SK-N-SH (cell line): ENCODE data around the gene PLEKHM3. TPM values are rescaled to one million over a fixed set of nuclear protein-coding genes. Genes with fewer than 3 reads are reported as not detected.

Experiments
- CTCF ChIA-PET: fragments of 300-600, 350-600 bp; formaldehyde crosslinking; extraction: SDS; loops from one replicate; lab custom pipeline; 2021; lab: Yijun Ruan, JAX
- POLR2A ChIA-PET: fragments of 350-600 bp; sonication (Branson Sonifier 250); formaldehyde crosslinking; extraction: SDS; loops from one replicate; lab custom pipeline; 2020; ENCODE audit warnings: antibody characterized with exemption, inconsistent platforms; lab: Yijun Ruan, JAX
- DNase-seq: peaks from one replicate; pipeline ENCODE4 v3.0.0; 2012
- H2AFZ ChIP-seq: fragments of 200-600 bp; sonication (generic); 2 replicates; pipeline ENCODE4 v1.8.1; 2016; ENCODE audit warnings: antibody characterized with exemption, mild to moderate bottlenecking, low read depth
- H3F3A ChIP-seq: fragments of 200-600 bp; sonication (generic); replicated peaks from 2 replicates; pipeline ENCODE3; 2016; ENCODE audit warnings: antibody characterized with exemption, mild to moderate bottlenecking; ENCODE audit not compliant: insufficient read depth
- H3K27ac ChIP-seq, 2 experiments: fragments of 200-500 bp in 1 of 2; fragments of 200-600 bp in 1 of 2; sonication (Bioruptor generic) in 1 of 2; sonication (generic), shearing (Covaris generic) in 1 of 2; 2 replicates each; pipeline versions ENCODE4 v1.5.1 to v1.6.1; 2014 to 2016; ENCODE audit warnings: low read depth in 2 of 2, inconsistent platforms in 1 of 2, low read length in 1 of 2, mild to moderate bottlenecking in 1 of 2, mixed read lengths in 1 of 2
- H3K27me3 ChIP-seq: fragments of 200-600 bp; sonication (generic), shearing (Covaris generic); 2 replicates; pipeline ENCODE4 v1.6.1; 2016; ENCODE audit warnings: mixed run types; ENCODE audit not compliant: insufficient read depth
- H3K36me3 ChIP-seq, 2 experiments: fragments of 200-500 bp in 1 of 2; fragments of 200-600 bp in 1 of 2; sonication (Bioruptor generic) in 1 of 2; sonication (generic) in 1 of 2; replicated peaks in 1 of 2; 2 replicates each; pipeline versions ENCODE3 to v1.5.1; 2014 to 2016; ENCODE audit warnings: low read length in 1 of 2, mild to moderate bottlenecking in 1 of 2; ENCODE audit not compliant: insufficient read depth in 2 of 2, control insufficient read depth in 1 of 2
- H3K4me1 ChIP-seq, 2 experiments: fragments of 200-500 bp in 1 of 2; fragments of 200-600 bp in 1 of 2; sonication (Bioruptor generic) in 1 of 2; sonication (generic), shearing (Covaris generic) in 1 of 2; 2 replicates each; pipeline versions ENCODE4 v1.5.1 to v1.6.1; 2014 to 2016; ENCODE audit warnings: low read depth in 1 of 2, low read length in 1 of 2, mixed run types in 1 of 2; ENCODE audit not compliant: insufficient read depth in 2 of 2, control insufficient read depth in 1 of 2
- H3K4me2 ChIP-seq: fragments of 200-600 bp; sonication (generic), shearing (Covaris generic); 2 replicates; pipeline ENCODE4 v1.6.1; 2017; ENCODE audit warnings: mixed run types
- H3K4me3 ChIP-seq, 2 experiments: fragments of 200-500 bp in 1 of 2; fragments of 200-600 bp in 1 of 2; sonication (Bioruptor generic) in 1 of 2; sonication (generic), shearing (Covaris generic) in 1 of 2; 2 replicates each; pipeline versions ENCODE4 v1.5.1 to v1.8.1; 2014 to 2016; ENCODE audit warnings: low read depth in 2 of 2, inconsistent platforms in 1 of 2, low read length in 1 of 2, mild to moderate bottlenecking in 1 of 2, mixed read lengths in 1 of 2, moderate library complexity in 1 of 2
- H3K79me2 ChIP-seq: fragments of 200-600 bp; sonication (generic); 2 replicates; pipeline ENCODE4 v1.8.1; 2017; ENCODE audit warnings: mild to moderate bottlenecking; ENCODE audit not compliant: insufficient read depth
- H3K9ac ChIP-seq: fragments of 200-600 bp; sonication (generic); 2 replicates; pipeline ENCODE4 v1.6.1; 2017; ENCODE audit warnings: mixed run types
- H3K9me2 ChIP-seq: fragments of 200-600 bp; sonication (generic); 2 replicates; pipeline ENCODE4 v1.6.1; 2017; ENCODE audit warnings: mixed run types
- H3K9me3 ChIP-seq: fragments of 200-600 bp; sonication (generic); 2 replicates; pipeline ENCODE4 v1.6.1; 2017; ENCODE audit warnings: mixed run types, mild to moderate bottlenecking, moderate library complexity
- H4K20me1 ChIP-seq: fragments of 200-600 bp; sonication (generic); 2 replicates; pipeline ENCODE4 v1.6.1; 2017; ENCODE audit warnings: mild to moderate bottlenecking, mixed run types; ENCODE audit not compliant: insufficient read depth
- CHD2 ChIP-seq: fragments of 150-350 bp; IDR thresholded peaks from 2 replicates; pipeline ENCODE4 v1.6.1; 2018; ENCODE audit warnings: low read length; ENCODE audit not compliant: partially characterized antibody
- ELF1 ChIP-seq: IDR thresholded peaks from 2 replicates; pipeline ENCODE4 v1.4.0; 2012
- FOXJ3 ChIP-seq: sonication (generic); formaldehyde crosslinking; IDR thresholded peaks from 2 replicates; pipeline ENCODE4 v1.5.1; 2020; ENCODE audit warnings: mild to moderate bottlenecking, missing genetic modification reagents
- FOXM1 ChIP-seq: IDR thresholded peaks from 2 replicates; pipeline ENCODE4 v1.4.0; 2012; ENCODE audit warnings: low read depth, mild to moderate bottlenecking
- GATA2 ChIP-seq: sonication (generic); formaldehyde crosslinking; IDR thresholded peaks from 2 replicates; pipeline ENCODE4 v1.5.0; 2020; ENCODE audit warnings: mild to moderate bottlenecking, missing genetic modification reagents
- JUND ChIP-seq: IDR thresholded peaks from 2 replicates; pipeline ENCODE4 v1.4.0; 2012
- MEF2A ChIP-seq: IDR thresholded peaks from 2 replicates; pipeline ENCODE4 v1.4.0; 2012; ENCODE audit warnings: low read depth, borderline replicate concordance
- RXRA ChIP-seq: IDR thresholded peaks from 2 replicates; pipeline ENCODE4 v1.4.0; 2012; ENCODE audit warnings: low read depth, mild to moderate bottlenecking, borderline replicate concordance
- SIN3A ChIP-seq: IDR thresholded peaks from 2 replicates; pipeline ENCODE4 v1.6.1; 2012; ENCODE audit warnings: low read depth, mild to moderate bottlenecking, low read length, moderate library complexity, borderline replicate concordance
- SMC3 ChIP-seq: IDR thresholded peaks from 2 replicates; pipeline ENCODE4 v1.6.1; 2012; ENCODE audit warnings: low read depth, low read length, improper control_type of control experiment
- TCF12 ChIP-seq: IDR thresholded peaks from 2 replicates; pipeline ENCODE4 v1.4.0; 2012
- TEAD4 ChIP-seq: IDR thresholded peaks from 2 replicates; pipeline ENCODE4 v1.4.0; 2012; ENCODE audit warnings: mild to moderate bottlenecking, borderline replicate concordance; ENCODE audit not compliant: insufficient read depth
- USF1 ChIP-seq: IDR thresholded peaks from 2 replicates; pipeline ENCODE4 v1.4.0; 2012; ENCODE audit warnings: low read depth, borderline replicate concordance
- WGBS: methylation state at CpG from one replicate; pipeline ENCODE4 v1.1.6; 2017; ENCODE audit warnings: low lambda C conversion rate; 5-methylcytosine and 5-hydroxymethylcytosine counted together
- polyA plus RNA-seq, 3 experiments: library from polyadenylated mRNA; depleted of rRNA; stranded (reverse); fragments of >200 nt; gene quantifications; 2 replicates each; pipeline ENCODE4 v1.2.3, GENCODE V29; 2012
- TF ChIP-seq, protein P1 (sequence below): fragments of 150-350 bp; IDR thresholded peaks from 2 replicates; pipeline ENCODE4 v1.6.1; 2017; ENCODE audit warnings: antibody characterized with exemption, low read length, low read depth, borderline replicate concordance
- TF ChIP-seq, protein P2 (sequence below): fragments of 200-600 bp; sonication (generic); IDR thresholded peaks from 2 replicates; pipeline ENCODE4 v1.6.1; 2017; ENCODE audit warnings: antibody characterized with exemption, mild to moderate bottlenecking, moderate library complexity
- TF ChIP-seq, protein P3 (sequence below): IDR thresholded peaks from 2 replicates; pipeline ENCODE4 v1.6.1; 2012; ENCODE audit warnings: mild to moderate bottlenecking, low read depth, low read length, moderate library complexity

Gene PLEKHM3
- polyA plus RNA-seq, 1 of the 3 experiments (the other 2 are of a cell fraction): 1.9 TPM

DNA sequence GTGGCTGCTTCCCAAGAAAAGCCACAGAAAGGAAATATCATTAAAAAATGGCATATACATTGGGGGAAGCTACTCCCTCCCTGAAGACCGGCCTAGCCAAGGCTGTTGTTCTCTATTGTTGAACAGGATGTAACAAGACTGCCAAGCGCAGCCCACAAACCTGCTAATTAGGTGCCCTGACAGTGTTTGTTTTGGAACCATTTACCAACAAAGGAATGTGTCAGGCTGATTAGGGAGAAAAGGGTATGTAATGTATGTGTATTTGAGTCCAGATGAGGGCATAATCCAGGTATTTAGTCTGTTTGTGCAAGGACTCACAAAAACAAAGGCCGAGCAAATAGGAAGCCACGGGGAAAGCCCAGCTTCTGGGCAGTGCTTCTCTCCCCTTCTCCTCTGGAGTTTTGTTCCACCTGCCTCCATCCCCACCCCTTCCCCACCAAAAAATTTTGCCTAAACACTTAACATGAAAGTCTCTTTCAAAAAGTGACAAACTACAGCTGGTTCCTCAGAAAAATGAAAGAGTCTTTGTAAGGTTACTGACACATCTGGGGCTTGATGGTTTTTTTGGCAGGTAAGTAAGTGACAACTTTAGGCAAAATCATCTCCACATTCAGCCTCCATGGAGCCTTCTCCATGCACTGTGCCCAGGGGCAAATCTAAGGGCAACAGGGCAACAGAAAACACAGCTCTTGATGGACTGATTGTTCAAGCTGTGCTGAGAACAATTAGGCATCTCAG is 177.4 kb downstream of the PLEKHM3 start:
- Histone ChIP-seq H3K27ac (no peak overlapping the region), H3K4me2 (no peak overlapping the region), H3K79me2 (no peaks in the 10 kb centered on the region), H3K4me1 (no peaks in the 10 kb centered on the region), H2AFZ (no peak overlapping the region), H4K20me1 (no peaks in the 10 kb centered on the region), H3K36me3 (no peaks in the 10 kb centered on the region), H3K9ac (no peak overlapping the region), H3F3A (no peaks in the 10 kb centered on the region), H3K27me3 (no peaks in the 10 kb centered on the region), H3K4me3 (no peak overlapping the region), H3K9me3 (no peaks in the 10 kb centered on the region), H3K9me2 (no peaks in the 10 kb centered on the region)
- CTCF ChIA-PET: interaction anchor here (0.6 to 1.2 kb wide), 3 partner anchors 20 to 78 kb away, joined by 3 read pairs; no protein-coding TSS in a partner anchor
- WGBS: 74% methylated on average over 4 of the region's 4 CpGs
- POLR2A ChIA-PET: no interaction called here
- TF ChIP-seq SIN3A: no peak
- no peak for DNase-seq

- no peak overlapping the region for H3K4me2 ChIP-seq
- no peak overlapping the region for H3K9ac ChIP-seq
- no peaks in the 10 kb centered on the region for H3K36me3 ChIP-seq
Measured at GRCh38 chr2:207847098-207847806, 178.1 kb downstream of the PLEKHM3 start.

More at GRCh38 chr2:207847098-207847806, 178.1 kb downstream of the PLEKHM3 start:
- H3K27me3 ChIP-seq: no peaks in the 10 kb centered on the region
- H3K4me1 ChIP-seq: no peaks in the 10 kb centered on the region
- CTCF ChIA-PET: interaction anchor here (1.1 to 1.2 kb wide), 3 partner anchors 22 to 79 kb away, joined by 3 read pairs; no protein-coding TSS in a partner anchor
- H3K79me2 ChIP-seq: no peaks in the 10 kb centered on the region
- no peak for DNase-seq
- no peaks in the 10 kb centered on the region for H3K9me3 ChIP-seq
- no peak for TF ChIP-seq TEAD4
- no peak for TF ChIP-seq RXRA
- TF ChIP-seq TCF12: no peak
- TF ChIP-seq SMC3: no peak
- no peak for TF ChIP-seq FOXM1
- TF ChIP-seq GATA2 (CRISPR knock-in tag): no peak
- no peak for TF ChIP-seq USF1
- no peak for TF ChIP-seq FOXJ3 (CRISPR knock-in tag)
- TF ChIP-seq, protein P1, sequence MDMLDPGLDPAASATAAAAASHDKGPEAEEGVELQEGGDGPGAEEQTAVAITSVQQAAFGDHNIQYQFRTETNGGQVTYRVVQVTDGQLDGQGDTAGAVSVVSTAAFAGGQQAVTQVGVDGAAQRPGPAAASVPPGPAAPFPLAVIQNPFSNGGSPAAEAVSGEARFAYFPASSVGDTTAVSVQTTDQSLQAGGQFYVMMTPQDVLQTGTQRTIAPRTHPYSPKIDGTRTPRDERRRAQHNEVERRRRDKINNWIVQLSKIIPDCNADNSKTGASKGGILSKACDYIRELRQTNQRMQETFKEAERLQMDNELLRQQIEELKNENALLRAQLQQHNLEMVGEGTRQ: no peak
- no peak for TF ChIP-seq JUND
- no peak for TF ChIP-seq CHD2
- TF ChIP-seq, protein P2, sequence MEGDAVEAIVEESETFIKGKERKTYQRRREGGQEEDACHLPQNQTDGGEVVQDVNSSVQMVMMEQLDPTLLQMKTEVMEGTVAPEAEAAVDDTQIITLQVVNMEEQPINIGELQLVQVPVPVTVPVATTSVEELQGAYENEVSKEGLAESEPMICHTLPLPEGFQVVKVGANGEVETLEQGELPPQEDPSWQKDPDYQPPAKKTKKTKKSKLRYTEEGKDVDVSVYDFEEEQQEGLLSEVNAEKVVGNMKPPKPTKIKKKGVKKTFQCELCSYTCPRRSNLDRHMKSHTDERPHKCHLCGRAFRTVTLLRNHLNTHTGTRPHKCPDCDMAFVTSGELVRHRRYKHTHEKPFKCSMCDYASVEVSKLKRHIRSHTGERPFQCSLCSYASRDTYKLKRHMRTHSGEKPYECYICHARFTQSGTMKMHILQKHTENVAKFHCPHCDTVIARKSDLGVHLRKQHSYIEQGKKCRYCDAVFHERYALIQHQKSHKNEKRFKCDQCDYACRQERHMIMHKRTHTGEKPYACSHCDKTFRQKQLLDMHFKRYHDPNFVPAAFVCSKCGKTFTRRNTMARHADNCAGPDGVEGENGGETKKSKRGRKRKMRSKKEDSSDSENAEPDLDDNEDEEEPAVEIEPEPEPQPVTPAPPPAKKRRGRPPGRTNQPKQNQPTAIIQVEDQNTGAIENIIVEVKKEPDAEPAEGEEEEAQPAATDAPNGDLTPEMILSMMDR: no peak
- no peak for TF ChIP-seq SIN3A
- TF ChIP-seq MEF2A: no peak
- TF ChIP-seq, protein P3, sequence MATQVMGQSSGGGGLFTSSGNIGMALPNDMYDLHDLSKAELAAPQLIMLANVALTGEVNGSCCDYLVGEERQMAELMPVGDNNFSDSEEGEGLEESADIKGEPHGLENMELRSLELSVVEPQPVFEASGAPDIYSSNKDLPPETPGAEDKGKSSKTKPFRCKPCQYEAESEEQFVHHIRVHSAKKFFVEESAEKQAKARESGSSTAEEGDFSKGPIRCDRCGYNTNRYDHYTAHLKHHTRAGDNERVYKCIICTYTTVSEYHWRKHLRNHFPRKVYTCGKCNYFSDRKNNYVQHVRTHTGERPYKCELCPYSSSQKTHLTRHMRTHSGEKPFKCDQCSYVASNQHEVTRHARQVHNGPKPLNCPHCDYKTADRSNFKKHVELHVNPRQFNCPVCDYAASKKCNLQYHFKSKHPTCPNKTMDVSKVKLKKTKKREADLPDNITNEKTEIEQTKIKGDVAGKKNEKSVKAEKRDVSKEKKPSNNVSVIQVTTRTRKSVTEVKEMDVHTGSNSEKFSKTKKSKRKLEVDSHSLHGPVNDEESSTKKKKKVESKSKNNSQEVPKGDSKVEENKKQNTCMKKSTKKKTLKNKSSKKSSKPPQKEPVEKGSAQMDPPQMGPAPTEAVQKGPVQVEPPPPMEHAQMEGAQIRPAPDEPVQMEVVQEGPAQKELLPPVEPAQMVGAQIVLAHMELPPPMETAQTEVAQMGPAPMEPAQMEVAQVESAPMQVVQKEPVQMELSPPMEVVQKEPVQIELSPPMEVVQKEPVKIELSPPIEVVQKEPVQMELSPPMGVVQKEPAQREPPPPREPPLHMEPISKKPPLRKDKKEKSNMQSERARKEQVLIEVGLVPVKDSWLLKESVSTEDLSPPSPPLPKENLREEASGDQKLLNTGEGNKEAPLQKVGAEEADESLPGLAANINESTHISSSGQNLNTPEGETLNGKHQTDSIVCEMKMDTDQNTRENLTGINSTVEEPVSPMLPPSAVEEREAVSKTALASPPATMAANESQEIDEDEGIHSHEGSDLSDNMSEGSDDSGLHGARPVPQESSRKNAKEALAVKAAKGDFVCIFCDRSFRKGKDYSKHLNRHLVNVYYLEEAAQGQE: no peak
- TF ChIP-seq ELF1: no peak
- POLR2A ChIA-PET: no interaction called here
- 86% methylated on average over 3 of the region's 3 CpGs for WGBS
- no peaks in the 10 kb centered on the region for H3F3A ChIP-seq
- H4K20me1 ChIP-seq: no peaks in the 10 kb centered on the region
- no peak overlapping the region for H3K4me3 ChIP-seq
- H2AFZ ChIP-seq: no peak overlapping the region
- H3K9me2 ChIP-seq: no peaks in the 10 kb centered on the region
- no peak overlapping the region for H3K27ac ChIP-seq
